Heart left ventricle (tissue), 13 donors: ENCODE results near the gene DOCK4.

Experiments used
- POLR2A ChIP-seq, 2 donors: fragments of 450-650 bp; IDR thresholded peaks; one replicate each; pipeline ENCODE4 v1.6.1; 2017; ENCODE audit warnings: antibody characterized with exemption in 2 of 2, mild to moderate bottlenecking in 2 of 2, moderate library complexity in 2 of 2
- TF ChIP-seq, protein P1 (sequence below), 12 donors: fragments of 200-600 bp; sonication (generic) in 4 of 12; IDR thresholded peaks; one replicate each; pipeline versions ENCODE4 v1.5.0 to v1.8.0; 2018 to 2022; ENCODE audit warnings: antibody characterized with exemption in 12 of 12, mild to moderate bottlenecking in 5 of 12
- donor health status: ischemic (EF 13 %, LVEDD 7.1; RV severe dilation, severe dysfunction).
- donor health status: DM: no; HTN: yes; CAD: no.
- donor health status: DM: no; HTN: no; CAD: no.
- donor health status: ischemic (EF 25% LVEDD 6.9; RV normal size, moderate dysfunction).
- donor health status: ischemic (EF 25% LVEDD 5.7; RV mildly dilated, moderate dysfunction).
- donor health status: ischemic (EF 35%, LVEDD 5.7; RV mildly dilated, moderate dysfunction).
- donor health status: nonischemic (EF 11% LVEDD 7.7; RV severe dilation, severe dysfunction).
- donor health status: DM: yes; HTN: yes; CAD: no.
- donor health status: PGD.
- donor health status: ischemic (EF 29% LVEDD 5.4; RV normal size, mild dysfunction).
- donor health status: nonischemic (EF 23%, LVEDD 6.1; RV moderate dilation, normal function).

DNA sequence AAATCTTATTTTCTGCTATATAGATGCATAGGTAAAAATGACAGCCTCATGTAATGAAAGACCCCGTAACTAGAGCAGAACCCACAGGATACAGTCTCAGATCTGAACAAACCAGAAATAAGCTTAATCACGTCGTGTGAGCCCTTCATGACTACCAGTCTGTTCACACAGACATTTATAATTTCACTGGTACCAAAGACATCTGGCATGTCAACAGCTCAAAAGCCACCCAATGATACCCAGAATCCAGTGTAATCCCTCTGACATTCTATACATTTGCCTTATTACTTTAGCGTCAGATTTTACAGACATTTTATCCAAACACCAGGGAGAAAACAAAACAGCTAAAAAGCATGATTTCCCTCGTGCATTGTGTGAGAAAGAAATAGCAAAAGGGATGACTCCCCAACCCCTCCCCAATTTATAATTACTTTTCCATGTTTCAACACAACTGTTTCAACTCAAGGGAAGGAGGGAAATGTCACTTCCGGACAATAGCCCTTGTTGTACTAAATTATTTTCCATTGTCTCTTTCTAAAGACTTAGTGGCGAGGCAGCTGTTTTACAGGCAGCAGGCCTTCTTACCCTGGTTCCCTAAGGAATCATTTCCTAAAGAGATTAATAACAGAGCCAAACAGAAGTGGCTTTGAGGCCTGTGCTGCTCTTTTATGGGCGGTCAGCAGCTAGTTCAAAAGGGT lies 33.2 kb downstream of the DOCK4 start:
- TF ChIP-seq, protein P1, sequence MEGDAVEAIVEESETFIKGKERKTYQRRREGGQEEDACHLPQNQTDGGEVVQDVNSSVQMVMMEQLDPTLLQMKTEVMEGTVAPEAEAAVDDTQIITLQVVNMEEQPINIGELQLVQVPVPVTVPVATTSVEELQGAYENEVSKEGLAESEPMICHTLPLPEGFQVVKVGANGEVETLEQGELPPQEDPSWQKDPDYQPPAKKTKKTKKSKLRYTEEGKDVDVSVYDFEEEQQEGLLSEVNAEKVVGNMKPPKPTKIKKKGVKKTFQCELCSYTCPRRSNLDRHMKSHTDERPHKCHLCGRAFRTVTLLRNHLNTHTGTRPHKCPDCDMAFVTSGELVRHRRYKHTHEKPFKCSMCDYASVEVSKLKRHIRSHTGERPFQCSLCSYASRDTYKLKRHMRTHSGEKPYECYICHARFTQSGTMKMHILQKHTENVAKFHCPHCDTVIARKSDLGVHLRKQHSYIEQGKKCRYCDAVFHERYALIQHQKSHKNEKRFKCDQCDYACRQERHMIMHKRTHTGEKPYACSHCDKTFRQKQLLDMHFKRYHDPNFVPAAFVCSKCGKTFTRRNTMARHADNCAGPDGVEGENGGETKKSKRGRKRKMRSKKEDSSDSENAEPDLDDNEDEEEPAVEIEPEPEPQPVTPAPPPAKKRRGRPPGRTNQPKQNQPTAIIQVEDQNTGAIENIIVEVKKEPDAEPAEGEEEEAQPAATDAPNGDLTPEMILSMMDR (IDR thresholded peaks at IDR 0.05): no peak
- no peak for TF ChIP-seq POLR2A (IDR thresholded peaks at IDR 0.05)
